ENCODE data around the gene SLC38A11.

Gene SLC38A11

DNA sequence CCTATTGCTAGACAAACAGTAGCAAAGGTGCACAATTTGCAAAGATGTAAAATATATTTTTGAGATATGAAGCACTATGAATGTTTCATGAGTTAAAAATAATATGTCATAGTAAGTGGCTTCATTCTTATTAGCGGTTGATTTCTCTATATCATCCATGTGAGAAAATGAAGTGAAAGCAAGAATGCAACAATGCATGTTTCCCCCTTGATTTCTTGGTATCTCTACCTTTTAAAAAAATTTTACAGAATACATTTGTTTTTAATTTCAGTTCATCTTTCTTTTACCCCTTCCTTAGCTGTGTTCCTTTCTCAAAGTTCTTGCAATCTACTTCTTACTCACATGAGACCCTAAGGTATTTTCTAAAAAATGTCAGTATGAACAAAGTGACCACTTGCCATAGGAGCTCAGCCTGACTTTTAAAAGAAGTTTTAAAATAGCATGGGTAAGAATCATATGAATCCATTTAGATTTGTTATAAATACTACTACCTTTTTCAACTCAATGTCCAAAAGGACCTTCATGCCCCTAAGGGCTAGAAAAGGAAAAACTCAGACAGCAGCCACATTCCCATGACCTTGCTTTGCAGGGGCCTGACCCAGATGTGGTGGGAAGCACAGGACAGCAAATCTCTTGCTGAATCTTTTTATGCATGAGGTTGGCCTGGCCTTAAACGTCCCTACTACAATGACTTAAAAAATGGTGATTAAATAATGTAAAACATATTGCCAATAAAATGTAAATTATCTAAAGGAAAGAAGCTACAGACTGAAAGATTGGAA is 14.8 kb upstream of the SLC38A11 start:
- no peak for DNase-seq

- DNase-seq = no peak
Observed at GRCh38 chr2:164967781-164968228, 12.5 kb upstream of the SLC38A11 start.

DNA sequence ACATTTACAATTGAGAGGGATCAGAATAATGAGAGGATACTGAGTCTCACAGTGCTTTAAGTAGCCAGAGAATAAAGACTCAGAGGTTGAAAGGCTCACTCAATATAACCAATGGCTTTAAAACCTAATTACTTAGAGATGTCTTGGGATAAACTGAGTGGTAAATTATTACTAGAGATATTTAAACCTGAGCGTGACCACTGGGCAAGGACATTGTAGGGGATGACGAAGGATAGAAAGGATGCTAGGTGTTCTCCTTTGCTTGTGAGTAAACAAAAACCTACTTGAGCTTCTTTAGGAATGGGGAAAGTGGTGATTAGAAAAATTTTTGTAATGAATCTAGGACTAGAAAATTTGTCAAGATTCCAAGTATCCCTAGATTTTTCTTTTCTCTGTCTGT is 12.0 kb upstream of the SLC38A11 start:
- no peak for DNase-seq

GRCh38 chr2:164964700-164965099 is 9.4 kb upstream of the SLC38A11 start:
- DNase-seq = no peak

- no peak for DNase-seq
Observed at GRCh38 chr2:164960159-164960558, 4.8 kb upstream of the SLC38A11 start.

DNA sequence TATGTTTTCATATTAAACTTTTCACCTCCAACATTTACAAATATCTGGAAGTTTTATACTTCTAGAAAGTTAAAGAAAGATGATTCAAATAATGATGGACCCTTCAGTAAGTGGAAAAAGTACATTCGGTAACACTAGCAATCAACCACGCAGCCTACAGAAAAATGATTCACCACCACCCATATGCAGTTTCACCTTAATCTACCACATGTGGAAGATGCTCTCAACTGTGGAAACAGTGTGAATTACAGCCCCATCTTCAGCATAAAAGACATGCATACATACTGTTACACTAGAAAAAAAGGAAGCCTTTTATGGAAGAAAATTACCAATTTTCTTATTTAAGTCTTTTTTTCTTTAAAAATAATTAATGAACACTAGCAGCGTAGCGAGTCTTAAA is 1.1 kb downstream of the SLC38A11 start:
- no peak for DNase-seq

DNA sequence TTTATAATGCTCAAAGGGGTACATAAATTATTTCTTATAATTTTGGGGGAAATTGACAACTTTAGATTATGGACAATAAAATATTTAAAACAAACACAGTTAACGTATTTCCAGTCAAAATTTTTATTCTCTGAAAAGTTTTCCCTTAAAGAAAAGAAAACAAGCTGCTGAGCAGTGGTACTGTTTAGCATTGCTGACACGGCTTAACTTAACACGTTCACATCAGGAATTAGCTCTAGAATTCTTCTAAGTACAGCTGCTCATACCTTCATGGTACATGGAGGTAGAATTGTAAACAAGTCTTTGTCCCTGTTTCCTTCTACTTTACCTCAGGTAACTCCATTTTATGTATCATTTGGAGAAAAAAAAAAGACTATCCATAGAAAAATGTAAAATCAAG is 2.0 kb downstream of the SLC38A11 start:
- DNase-seq = no peak

- no peak for DNase-seq
Observed at GRCh38 chr2:164952057-164952702, 3.1 kb downstream of the SLC38A11 start.

DNA sequence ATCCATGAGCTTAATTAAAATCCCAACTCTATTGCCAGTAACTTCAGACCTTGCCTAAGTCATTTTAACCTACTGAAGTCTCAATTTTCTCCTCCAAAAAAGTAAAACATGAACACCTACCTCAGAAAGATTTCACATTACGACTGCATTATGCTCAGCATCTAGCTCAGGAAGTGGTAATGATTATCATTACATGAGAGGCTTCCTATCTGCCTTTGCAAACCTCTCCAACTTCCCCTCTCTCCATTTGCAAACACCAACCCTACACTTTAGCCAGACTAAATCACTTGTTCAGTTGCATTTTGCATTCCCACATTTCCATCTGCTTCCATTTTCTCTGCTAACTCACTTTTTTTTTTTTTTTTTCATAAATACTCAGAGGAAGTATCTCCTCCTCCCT is 6.8 kb downstream of the SLC38A11 start:
- no peak for DNase-seq

DNA sequence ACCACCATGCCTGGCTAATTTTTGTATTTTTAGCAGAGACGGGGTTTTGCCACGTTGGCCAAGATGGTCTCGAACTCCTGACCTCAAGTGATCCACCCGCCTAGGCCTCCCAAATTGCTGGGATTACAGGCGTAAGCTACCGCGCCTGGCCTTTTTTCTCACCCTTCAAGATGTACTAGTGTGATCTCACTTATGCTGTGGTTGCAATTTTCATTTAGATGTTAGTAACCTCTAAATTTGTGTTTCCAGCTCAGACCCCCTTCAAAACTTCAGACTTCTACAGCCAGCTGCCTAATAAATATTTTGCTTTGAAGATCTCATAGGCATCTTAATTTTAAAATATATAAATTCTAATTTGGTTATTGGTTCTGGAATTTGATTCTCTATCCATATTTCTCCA is 8.0 kb downstream of the SLC38A11 start:
- DNase-seq = no peak

DNA sequence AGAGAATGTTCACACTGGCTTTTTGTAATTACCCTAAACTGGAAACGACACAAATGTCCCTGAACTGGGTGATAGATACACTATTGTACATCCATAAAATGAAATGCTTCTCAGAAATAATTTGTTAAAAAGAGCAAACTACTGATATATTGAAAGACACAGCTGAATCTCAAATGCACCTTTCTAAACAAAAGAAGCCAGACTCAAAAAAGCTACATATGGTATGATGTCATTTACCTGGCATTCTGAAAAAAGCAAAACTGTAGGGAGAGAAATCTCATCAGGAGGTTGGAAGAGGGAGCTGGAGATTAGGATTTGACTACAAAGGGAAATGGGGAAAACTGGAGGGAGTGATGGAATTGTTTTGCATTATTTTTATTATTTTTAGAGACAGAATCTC is 12.0 kb downstream of the SLC38A11 start:
- DNase-seq = no peak

GRCh38 chr2:164937864-164938401 is 17.4 kb downstream of the SLC38A11 start:
- DNase-seq = no peak

DNA sequence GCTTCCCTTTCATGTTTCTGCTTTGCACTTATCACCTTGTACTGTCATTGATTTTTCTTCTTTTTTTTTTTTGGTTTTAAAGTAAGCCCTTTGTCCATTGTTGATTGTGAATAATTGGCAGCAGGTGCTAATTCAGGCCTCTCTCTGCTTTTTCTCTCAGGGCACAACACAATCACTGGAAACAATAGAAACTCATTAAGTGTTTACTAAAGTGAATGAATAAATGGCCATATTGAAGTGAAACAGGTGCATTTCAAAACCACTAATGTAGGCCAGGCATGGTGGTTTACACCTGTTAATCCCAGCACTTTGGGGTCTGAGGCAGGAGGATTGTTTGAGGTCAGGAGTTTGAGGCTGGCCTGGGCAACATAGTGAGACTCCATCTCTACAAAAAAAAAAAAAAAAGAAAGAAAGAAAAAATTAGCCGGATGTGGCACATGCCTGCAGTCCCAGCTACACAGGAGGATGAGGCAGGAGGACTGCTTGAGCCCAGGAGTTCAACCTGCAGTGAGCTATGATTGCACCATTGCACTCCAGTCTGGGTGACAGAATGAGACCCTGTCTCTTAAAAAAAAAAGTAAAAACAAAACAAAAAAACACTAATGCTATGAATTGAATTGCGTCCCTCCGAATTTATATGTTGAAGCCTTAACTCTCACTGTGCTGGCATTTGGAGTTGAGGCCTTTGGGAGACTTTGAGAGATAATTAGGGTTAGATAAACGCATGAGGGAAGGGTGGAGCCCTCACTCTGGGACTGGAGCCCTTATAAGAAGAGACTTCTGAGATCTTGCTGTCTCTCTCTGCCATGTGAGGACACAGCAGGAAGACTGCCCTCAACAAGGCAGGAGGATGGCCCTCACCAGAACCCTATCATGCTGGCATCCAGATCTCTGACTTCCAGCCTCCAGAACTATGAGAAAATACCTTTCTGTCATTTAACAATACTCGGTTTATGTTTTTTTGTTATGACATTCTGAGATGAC is 19.9 kb downstream of the SLC38A11 start:
- DNase-seq = no peak

DNA sequence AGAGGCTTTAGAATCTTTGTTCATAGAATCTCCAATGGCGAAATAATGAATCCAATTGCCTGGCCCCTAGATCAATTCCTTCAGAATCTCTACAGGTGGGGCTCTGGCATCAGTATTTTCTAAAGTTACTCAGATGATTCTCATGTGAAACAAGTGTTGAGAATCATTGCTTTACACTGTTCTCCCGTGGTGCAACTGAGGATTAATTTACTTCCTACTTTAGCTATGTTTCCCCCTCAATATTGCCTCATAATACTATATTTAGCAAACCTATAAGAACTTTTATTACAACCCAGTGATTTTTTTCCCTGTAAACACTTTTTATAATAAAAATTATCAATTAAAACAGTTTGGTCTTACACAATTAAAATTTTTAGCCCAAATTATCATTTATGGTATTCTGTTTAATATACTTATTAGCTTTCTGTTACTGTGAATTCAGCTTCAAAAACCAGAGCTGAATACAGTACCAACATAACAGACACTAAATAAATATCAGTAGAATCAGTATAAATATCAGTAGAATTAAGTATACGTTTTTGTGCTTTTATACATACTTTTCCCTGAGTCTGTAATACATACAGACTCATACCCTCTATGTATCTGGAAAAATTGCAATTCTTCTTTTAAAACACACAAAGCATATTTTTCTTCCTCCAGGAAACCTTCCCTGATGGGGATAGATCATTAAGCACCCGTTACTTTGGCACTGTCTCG is 20.8 kb downstream of the SLC38A11 start:
- DNase-seq = no peak

DNA sequence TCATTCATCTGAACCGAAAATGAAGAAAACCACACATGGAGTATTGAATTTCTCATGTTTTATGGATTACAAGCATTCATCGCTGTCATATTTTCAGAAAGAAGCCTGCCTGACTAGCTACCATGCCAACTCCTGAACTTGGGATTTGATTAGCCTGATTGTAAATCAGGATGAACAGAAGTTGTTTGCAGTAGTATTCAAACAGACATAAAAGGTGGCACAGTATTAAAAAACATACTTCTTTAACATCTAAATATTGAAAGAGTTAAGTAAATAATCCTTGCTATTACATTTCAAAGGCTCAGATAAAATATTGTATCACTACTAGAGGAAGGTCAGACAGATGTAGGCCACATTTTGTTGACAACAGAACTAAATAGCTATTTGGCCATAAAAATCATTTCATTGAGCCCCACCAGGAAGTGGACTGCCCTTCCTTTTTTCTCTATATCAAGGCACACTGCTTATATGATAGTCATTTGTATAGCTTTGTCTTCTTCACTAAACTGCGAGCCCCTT is 21.6 kb downstream of the SLC38A11 start:
- DNase-seq = no peak

- DNase-seq = no peak
Observed at GRCh38 chr2:164932377-164932776, 22.9 kb downstream of the SLC38A11 start.

DNA sequence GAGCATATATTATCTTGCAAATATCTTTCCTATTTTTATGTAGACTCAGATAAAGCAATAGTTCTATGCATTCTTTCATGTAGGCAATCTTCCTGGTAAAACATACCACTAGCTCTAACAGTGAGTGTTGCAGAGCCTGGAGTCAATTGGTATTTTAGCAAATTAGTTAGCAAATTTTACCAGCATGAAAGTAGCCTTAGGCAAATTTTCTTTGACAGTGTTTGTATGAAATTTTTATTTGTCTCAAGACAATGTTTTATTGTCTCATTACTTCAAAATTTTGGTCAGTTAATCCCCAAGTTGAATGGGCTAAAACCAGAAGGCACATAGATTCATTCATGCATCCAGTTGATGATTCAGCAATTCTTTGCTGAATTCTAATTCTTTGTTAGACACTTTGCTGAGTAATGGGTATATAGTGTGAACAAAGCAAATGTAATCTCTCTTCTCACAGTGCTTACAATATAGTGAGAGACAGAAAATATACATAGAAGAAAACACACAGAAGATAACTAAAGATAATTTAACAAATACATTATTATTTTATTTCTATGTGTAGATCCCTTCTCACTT is 27.1 kb downstream of the SLC38A11 start:
- DNase-seq = no peak

DNA sequence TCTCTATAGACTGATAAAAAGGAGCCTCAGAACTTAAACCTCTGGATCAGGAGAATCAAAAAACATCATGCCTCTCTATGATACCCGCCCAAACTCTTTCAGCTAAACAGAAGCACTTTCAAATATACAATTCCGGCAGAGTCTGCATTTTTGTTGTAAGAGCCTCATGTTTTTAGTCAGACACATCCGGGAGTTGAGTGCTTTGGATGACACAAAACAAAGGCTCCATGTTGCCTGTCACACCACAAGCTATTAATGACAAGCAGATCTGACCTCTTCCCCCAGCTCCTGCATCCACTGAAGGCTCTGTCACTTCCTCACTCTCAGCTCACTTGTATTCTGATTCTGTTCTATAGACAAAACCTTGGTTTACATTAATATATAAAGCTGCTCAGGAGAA is 33.2 kb downstream of the SLC38A11 start:
- no peak for DNase-seq

GRCh38 chr2:164920430-164920829 is 34.9 kb downstream of the SLC38A11 start:
- DNase-seq = no peak

DNA sequence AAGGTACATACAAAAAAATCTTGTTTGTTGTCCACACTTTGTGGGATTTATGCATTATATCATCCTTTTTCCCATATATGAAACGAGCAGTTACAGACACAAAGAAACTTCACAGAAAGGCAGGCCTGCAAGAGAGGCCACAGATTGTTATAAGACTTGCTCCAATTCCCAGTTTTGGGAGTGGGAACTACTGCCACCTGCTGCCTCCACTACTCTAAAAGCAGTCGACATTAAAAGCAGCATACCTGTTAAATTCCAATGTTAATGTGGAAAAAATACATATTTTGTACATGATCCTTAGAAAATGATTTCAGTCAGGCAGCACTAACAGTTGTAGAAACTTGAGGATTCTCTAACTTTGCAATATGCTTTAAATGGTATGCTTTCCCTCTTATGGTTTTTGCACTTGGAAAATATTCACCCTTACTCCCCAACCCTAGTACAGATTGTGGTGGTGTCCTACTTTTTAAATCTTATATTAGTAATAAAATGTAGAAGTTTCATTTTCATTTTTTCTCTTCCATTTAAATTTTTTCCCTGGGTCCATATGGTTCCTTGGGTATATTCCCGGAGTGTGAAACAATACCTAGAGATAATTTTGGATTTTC is 37.9 kb downstream of the SLC38A11 start:
- DNase-seq = no peak

DNA sequence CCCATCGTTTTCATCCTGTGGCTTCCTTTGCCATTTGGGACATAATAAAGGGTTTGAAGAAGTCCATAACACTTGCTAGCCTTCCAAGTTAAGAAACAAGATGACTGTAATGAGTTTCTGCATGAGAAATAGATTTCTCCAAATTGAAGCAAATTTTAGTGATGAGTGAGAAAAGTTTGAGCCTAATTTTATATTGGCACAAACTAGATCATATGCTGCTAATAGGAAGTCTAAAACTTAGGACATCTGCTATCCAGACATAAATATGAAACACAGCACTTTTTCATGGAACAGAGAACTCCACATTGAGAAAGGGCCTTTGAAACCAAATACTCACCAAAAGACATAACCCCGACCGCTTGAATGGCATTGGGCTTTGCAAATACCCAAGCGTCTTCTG is 39.8 kb downstream of the SLC38A11 start:
- no peak for DNase-seq
